ENCODE measurements around the gene IL17RB.
A peak's percentile ranks its signal among the peaks of the same experiment; 100 is the strongest.

IL17RB gene

GRCh38 chr3:53830944-53831343 is 15.4 kb upstream of the IL17RB start:
- DNase-seq (ENCODE audit: low spot score): no peak

- DNase-seq (ENCODE audit: low spot score): no peak
Observed at GRCh38 chr3:53833053-53833645, 13.2 kb upstream of the IL17RB start.

DNA sequence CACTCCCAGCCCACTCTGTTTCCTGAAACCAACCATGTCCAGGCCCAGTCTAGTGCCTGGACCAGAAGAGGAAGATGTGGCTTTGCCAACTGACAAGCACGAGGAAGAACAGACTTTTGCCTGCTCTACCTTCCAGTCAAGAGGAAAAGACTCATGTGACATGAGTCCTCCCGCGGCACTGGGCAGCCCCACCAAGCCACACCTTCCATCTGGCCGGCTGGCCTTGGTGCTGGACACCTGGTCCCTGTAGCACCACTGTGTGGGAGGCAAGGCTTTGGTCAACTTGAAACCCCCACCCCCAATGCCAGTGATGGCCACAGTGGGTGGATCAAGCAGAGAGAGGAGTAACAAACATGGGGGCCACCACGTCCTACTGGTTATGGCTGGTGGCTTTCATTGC is 12.7 kb upstream of the IL17RB start:
- DNase-seq (ENCODE audit: low spot score): no peak

DNA sequence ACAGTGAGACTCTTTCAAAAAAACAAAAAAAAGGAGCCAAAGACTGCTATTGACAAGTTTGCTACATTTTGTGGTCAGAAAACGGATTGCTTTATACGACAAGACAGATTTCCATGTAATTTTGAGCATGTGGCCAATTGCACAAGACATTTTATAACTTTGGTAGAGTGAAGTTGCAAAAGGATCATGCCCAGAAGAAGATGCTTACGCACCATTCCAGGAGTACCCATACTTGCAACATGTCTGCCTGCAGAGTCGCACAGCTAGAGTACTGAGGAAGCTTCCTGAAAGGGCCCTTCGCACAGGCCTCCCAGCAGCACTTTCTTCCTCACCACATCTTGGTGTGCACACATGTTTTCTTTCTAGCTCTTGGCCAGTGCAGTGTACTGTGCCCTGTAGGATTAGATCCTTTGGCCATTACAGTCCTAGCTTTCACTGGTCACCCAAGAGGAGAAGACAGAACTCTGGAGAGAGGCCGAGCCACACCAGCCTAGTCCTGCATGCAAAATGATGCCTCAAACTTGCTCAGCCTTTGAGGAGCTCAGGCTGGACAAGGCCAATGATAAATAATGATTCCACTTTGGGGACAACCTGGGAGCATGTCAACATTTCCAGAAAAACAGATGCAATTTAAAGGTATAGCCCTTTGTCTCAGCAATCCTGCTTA is 11.8 kb upstream of the IL17RB start:
- DNase-seq (ENCODE audit: low spot score): no peak

DNA sequence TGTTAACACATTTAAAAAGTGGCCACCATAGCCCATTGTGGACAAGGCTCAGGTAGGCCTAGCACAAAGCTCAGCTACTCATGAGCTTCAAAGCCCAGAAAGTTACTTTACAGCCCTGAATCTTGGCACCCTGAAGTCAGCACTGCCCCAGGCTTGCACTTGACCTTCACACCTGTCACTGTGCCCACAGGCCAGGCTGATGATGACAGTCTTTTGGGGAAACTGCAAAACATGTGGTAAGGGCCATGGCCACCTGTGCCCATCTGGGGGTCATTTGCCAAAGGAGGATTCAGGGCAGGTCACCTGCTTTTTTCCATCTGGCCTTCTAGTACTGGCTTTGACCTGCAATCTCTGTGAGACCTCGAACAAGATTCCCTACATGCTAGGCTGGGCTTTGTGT is 11.1 kb upstream of the IL17RB start:
- no peak for DNase-seq (ENCODE audit: low spot score)

DNA sequence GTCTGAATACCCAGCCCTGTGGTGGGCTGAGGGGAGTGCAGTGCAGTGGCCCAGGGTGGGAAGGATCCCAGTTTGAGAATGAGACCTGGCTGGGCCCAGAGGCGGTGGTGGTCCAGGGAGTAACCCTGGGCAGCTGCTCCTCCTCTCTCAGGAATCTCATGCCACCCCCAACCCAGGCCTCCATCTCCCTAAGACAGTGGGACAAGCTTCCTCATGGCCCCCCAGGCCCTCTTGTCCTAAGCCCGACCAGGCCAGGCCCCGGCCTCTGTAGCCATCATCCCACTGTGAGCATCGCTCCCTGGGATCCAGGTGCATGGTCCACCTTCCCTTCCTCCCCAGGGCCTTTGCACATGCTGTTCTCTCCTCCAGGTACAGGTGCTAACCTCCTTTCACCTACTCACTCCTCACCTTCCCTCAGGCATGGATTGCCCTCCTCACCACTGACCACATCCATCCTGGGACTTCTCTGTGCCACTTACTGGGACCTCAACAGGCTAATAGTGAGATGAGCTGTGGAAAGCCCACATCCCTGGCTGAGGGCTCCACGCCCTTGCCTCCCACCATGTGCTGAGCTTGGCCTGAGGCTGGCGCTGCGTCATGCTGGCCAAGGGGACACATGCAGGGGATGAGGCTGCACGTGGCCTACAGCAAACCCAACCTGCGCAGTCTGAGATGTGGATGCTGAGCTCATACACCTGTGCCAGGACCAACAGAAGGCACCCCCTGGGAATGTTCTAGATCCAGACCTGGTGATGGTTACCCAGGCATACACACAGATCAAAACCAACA is 10.1 kb upstream of the IL17RB start:
- DNase-seq (ENCODE audit: low spot score): no peak

DNA sequence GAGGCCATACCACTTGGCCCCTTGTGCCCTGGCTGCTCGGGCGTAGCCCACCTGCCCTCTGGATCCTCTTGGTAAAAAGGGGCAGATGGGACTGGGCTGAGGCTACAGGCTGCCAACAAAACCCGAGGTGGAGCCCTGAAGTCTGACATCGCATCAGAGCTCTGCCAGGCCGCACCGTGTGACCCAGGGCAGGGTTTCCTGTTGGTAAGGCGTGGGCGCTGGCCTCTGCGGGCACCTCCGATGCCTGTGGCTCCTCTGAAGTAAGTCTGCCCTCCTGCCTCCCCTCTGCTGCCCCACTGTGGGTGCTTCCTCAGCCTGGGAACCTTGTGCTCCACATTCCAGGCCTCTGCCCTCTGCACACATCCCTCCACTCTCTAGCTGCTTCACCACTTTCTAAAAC is 9.0 kb upstream of the IL17RB start:
- no peak for DNase-seq (ENCODE audit: low spot score)

- DNase-seq (ENCODE audit: low spot score): no peak
Observed at GRCh38 chr3:53841296-53841695, 5.1 kb upstream of the IL17RB start.

- peak; percentile 40 for DNase-seq (ENCODE audit: low spot score)
Observed at GRCh38 chr3:53842436-53843194, 3.8 kb upstream of the IL17RB start.

DNA sequence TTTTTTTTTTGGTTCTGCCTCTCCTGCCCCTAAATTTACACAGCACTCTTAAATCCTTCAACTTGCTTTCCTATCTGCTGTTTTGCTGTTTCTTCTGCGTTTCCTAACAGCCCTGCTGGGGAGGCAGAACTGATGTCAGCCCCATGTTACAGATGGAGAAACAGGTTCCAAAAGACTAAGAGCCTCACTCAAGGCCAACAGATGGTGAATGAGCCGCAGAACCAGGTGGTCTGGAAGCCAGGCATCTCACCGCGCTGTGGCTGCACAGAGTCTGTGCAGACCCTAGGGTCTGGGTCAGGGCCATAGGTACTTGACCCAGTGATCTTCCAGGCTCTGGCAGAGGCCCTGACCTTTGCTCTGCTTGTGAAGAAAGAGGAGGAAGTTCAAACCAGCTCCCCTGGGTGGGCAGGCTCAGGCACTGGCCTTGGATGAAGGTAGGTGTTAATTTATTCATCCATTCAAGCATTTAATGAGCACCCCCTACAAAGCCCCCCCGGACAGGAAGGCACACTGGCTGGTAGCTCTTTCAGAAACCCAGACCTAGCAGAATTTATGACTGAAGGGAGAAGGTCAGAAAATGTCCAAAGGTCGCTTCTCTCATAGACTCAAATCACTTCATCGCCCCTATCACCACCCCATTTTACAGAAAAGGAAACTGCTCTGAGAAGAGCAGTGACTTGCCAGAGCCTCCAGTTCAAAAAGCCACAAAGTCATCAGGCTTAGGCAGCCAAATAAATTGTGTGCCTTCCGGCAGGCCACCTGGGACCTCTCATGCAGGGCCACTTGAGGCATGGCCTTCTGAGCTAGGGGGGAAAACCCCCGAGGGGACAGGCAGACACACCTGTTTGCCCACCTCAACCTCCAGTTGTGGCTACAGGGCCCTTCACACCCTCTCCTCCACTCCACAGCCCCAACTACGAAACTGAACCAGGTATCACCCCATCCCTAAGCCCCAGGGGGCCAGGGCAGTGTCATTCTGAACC is 2.9 kb upstream of the IL17RB start:
- DNase-seq (ENCODE audit: low spot score): no peak

DNA sequence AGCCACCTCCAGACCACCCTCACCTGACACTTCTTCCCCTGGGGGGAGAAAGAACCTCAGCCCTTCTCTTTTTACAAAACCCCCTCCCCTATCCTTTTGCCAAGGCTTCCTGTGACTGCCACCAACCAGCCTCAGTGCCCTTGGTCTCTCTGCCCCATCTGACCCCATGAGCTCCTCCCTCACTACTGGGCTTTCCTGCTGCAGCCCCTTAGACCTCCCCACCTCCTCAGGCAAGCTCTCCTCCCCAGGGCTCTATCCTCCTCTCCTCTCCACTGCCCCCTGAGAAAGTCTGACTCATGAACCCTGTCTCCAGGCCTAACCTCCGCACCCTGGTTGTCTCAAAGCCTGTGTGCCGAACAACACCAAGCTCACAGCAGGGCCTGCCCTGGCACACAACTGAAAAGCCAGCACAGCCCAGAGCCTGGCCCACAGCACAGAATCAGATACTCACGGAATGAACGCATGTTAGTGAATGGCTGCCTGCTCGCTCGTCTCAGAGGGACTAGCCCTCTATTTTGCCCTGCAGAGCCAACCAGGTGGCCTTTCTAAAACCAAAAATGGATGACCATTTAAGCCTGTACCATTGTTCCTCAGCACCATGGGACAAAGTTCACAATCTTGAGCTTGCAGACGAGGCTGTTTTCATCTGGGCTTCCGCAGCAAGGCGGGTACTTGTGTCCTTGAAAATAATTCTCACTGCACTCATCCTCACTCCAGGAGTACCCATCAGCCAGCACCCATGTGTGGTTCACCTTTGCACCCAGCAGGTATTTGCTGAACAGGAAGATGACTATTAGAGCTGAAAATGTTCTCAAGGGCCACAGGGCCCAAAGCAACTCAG is 1.9 kb upstream of the IL17RB start:
- no peak for DNase-seq (ENCODE audit: low spot score)

GRCh38 chr3:53845103-53845880 is 1.1 kb upstream of the IL17RB start:
- DNase-seq (ENCODE audit: low spot score): peak; percentile 71

- no peak for DNase-seq (ENCODE audit: low spot score)
Observed at GRCh38 chr3:53845881-53846133, 561 bp upstream of the IL17RB start.

DNA sequence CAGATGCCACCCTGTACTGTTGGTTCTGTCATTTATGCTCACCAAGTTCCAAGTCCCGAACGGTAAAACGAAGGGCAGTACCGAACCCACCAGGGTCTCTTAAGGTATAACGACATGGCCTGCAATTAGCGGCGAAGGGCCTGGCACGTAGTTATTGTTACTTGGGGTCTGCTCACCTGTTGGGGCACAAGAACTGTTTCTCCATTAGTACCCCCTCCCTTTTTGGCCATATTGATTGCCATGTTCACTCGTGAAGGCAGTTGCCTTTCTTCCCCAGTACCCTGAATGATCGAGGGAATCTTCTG is 435 bp downstream of the IL17RB start:
- no peak for DNase-seq (ENCODE audit: low spot score)

GRCh38 chr3:53849916-53850315 is 3.5 kb downstream of the IL17RB start:
- DNase-seq (ENCODE audit: low spot score): no peak

DNA sequence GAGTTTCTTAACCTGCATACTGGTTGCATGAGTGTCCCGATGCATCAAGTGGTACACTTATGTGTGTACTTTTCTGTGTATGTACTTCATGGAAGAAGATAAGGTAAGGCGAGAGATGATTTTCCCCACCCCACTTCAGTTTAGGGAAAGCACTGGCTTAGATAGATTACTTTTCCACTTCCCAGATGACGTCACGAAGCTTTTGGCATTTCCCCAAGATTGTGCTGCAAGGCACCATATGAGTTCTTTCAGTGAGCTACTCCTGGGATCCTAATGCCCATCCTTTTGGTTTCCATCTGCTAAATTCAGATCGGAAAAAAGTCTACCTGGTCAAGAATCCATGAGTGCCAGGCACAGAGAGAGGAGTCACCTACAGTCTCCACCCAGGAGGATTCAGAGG is 4.5 kb downstream of the IL17RB start:
- DNase-seq (ENCODE audit: low spot score): no peak

GRCh38 chr3:53856964-53857363 is 10.6 kb downstream of the IL17RB start:
- DNase-seq (ENCODE audit: low spot score): no peak

DNA sequence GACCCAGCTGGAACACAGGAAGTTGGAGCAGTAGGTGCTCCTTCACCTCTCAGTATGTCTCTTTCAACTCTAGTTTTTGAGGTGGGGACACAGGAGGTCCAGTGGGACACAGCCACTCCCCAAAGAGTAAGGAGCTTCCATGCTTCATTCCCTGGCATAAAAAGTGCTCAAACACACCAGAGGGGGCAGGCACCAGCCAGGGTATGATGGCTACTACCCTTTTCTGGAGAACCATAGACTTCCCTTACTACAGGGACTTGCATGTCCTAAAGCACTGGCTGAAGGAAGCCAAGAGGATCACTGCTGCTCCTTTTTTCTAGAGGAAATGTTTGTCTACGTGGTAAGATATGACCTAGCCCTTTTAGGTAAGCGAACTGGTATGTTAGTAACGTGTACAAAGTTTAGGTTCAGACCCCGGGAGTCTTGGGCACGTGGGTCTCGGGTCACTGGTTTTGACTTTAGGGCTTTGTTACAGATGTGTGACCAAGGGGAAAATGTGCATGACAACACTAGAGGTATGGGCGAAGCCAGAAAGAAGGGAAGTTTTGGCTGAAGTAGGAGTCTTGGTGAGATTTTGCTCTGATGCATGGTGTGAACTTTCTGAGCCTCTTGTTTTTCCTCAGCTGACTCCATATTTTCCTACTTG is 11.9 kb downstream of the IL17RB start:
- DNase-seq (ENCODE audit: low spot score): no peak

DNA sequence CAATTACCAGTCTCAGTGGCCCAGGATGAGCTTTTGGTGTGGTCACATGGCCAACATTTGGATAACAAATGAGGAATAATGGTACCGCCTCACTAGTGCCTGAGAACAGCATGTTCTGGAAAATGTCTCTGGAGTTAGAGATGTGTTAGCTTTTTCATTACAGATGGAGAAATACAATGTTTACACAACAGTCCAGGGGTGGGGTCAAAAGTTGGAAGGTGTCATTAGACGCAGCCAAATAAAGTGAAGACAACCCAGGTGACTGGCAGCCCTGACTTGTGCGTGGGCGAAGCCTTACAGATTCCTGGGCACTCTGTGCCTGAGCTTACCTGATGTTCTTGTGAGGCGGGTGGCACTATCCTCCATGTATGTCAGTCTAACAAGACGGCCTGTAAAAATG is 12.8 kb downstream of the IL17RB start:
- no peak for DNase-seq (ENCODE audit: low spot score)

- no peak for DNase-seq (ENCODE audit: low spot score)
Observed at GRCh38 chr3:53860196-53860595, 13.8 kb downstream of the IL17RB start.
